Hepatocyte (in vitro differentiated cells): Measurements from ENCODE around the gene KASH5. TPM values are rescaled to one million over a fixed set of nuclear protein-coding genes. Genes with fewer than 3 reads are reported as not detected.
"Not testable (repeated sequence)": the region's sequence is repeated elsewhere in the genome, so short reads cannot be mapped to it uniquely, and the experiment has no call there.

Experiments
- DNase-seq: peaks from one replicate; pipeline ENCODE4 v3.0.0-alpha.2; 2016; ENCODE audit warnings: low spot score
- H2AFZ ChIP-seq: fragments of 200-600 bp; sonication (generic); 2 replicates; pipeline ENCODE4 v1.6.0; 2016; ENCODE audit warnings: antibody characterized with exemption, mild to moderate bottlenecking
- H3K27ac ChIP-seq: fragments of 200-600 bp; sonication (generic); 2 replicates; pipeline ENCODE4 v1.5.1; 2016; ENCODE audit warnings: mild to moderate bottlenecking
- H3K27me3 ChIP-seq: fragments of 200-600 bp; sonication (generic); 2 replicates; pipeline ENCODE4 v1.6.1; 2016
- H3K36me3 ChIP-seq: fragments of 200-600 bp; sonication (generic); replicated peaks from 2 replicates; pipeline ENCODE4 v1.5.1; 2016; ENCODE audit warnings: low read depth; ENCODE audit not compliant: insufficient read depth
- H3K4me1 ChIP-seq: fragments of 200-600 bp; sonication (generic); 2 replicates; pipeline ENCODE4 v1.5.1; 2016; ENCODE audit warnings: mild to moderate bottlenecking, moderate library complexity; ENCODE audit not compliant: insufficient read depth
- H3K4me2 ChIP-seq: fragments of 200-600 bp; sonication (generic); 2 replicates; pipeline ENCODE4 v1.6.0; 2016
- H3K4me3 ChIP-seq: fragments of 200-600 bp; sonication (generic); 2 replicates; pipeline ENCODE4 v1.5.1; 2016; ENCODE audit warnings: mild to moderate bottlenecking
- H3K79me2 ChIP-seq: fragments of 200-600 bp; sonication (generic); 2 replicates; pipeline ENCODE4 v1.6.0; 2017; ENCODE audit warnings: mild to moderate bottlenecking
- H3K9me2 ChIP-seq: fragments of 200-600 bp; sonication (generic); replicated peaks from 2 replicates; pipeline ENCODE4 v1.6.0; 2017; ENCODE audit warnings: mild to moderate bottlenecking; ENCODE audit not compliant: insufficient read depth
- H3K9me3 ChIP-seq: fragments of 200-600 bp; sonication (generic); 2 replicates; pipeline ENCODE4 v1.5.1; 2016; ENCODE audit warnings: low read depth, mild to moderate bottlenecking
- H4K20me1 ChIP-seq: fragments of 200-600 bp; sonication (generic); 2 replicates; pipeline ENCODE4 v1.6.0; 2016; ENCODE audit warnings: mild to moderate bottlenecking; ENCODE audit not compliant: insufficient read depth, poor library complexity, severe bottlenecking
- EZH2 ChIP-seq: fragments of 200-600 bp; sonication (generic); IDR thresholded peaks from 2 replicates; pipeline ENCODE4 v1.6.1; 2016; ENCODE audit warnings: antibody characterized with exemption, mild to moderate bottlenecking, borderline replicate concordance
- EZH2phosphoT487 ChIP-seq: fragments of 200-600 bp; sonication (generic); IDR thresholded peaks from one replicate; pipeline ENCODE4 v1.6.1; 2018; ENCODE audit warnings: antibody characterized with exemption, mild to moderate bottlenecking, low read depth, moderate library complexity; ENCODE audit not compliant: unreplicated experiment, severe bottlenecking
- WGBS: methylation state at CpG from one replicate; pipeline ENCODE4 v1.1.6; 2016; ENCODE audit warnings: low lambda C conversion rate; ENCODE audit errors: missing lambda C conversion rate; 5-methylcytosine and 5-hydroxymethylcytosine counted together
- polyA plus RNA-seq: library from polyadenylated mRNA; unstranded; fragments of >200 nt; fragmentation: Nextera tagmentation; extraction: Ambion mirVana; gene quantifications from 2 replicates; pipeline ENCODE4 v1.2.1, GENCODE V29; 2016
- total RNA-seq: library from RNA; depleted of rRNA; stranded (reverse); fragments of >200 nt; gene quantifications from 2 replicates; pipeline ENCODE4 v1.2.3, GENCODE V29; 2014
- TF ChIP-seq, protein P1 (sequence below): fragments of 200-600 bp; sonication (generic); IDR thresholded peaks from 2 replicates; pipeline ENCODE4 v1.5.1; 2016; ENCODE audit warnings: antibody characterized with exemption, mild to moderate bottlenecking; ENCODE audit not compliant: poor library complexity

The KASH5 gene
- total and polyA plus RNA-seq, 2 experiments from 2014 or later: not detected

DNA sequence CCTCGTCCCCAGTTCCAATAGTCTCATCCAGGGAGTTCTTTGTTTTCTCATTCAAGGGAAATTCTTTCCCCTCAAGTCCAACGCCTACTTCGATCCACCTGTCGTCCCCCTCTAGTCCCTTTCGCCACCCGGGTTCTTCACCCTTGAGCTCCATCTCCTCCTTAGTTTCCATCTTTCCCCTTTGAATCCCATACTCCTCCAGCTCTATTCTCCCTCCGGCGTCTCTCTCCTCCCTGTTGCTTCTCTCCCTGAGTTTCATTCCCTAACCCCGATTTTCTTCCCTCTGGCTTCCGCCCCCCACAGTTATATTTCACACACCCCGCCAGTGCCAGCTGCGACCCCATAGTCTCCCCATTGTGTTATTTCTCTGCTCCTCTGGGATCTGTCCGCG is 53.9 kb downstream of the KASH5 start:
- peak overlapping the region; percentile 95 for H3K4me2 ChIP-seq
- TF ChIP-seq EZH2phosphoT487: no peak
- TF ChIP-seq, protein P1, sequence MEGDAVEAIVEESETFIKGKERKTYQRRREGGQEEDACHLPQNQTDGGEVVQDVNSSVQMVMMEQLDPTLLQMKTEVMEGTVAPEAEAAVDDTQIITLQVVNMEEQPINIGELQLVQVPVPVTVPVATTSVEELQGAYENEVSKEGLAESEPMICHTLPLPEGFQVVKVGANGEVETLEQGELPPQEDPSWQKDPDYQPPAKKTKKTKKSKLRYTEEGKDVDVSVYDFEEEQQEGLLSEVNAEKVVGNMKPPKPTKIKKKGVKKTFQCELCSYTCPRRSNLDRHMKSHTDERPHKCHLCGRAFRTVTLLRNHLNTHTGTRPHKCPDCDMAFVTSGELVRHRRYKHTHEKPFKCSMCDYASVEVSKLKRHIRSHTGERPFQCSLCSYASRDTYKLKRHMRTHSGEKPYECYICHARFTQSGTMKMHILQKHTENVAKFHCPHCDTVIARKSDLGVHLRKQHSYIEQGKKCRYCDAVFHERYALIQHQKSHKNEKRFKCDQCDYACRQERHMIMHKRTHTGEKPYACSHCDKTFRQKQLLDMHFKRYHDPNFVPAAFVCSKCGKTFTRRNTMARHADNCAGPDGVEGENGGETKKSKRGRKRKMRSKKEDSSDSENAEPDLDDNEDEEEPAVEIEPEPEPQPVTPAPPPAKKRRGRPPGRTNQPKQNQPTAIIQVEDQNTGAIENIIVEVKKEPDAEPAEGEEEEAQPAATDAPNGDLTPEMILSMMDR: no peak
- no peak for TF ChIP-seq EZH2
- H3K9me2 ChIP-seq: no peaks in the 10 kb centered on the region
- no peaks in the 10 kb centered on the region for H4K20me1 ChIP-seq
- no peaks in the 10 kb centered on the region for H3K36me3 ChIP-seq
- DNase-seq: no peak
- no peak overlapping the region for H3K27ac ChIP-seq
- H3K79me2 ChIP-seq: no peaks in the 10 kb centered on the region
- H3K27me3 ChIP-seq: peaks cover 53% of the 10 kb centered on the region
- H3K9me3 ChIP-seq: no peaks in the 10 kb centered on the region
- peak overlapping the region; percentile 95 for H2AFZ ChIP-seq
- H3K4me1 ChIP-seq: peaks cover 3% of the 10 kb centered on the region
- no peak overlapping the region for H3K4me3 ChIP-seq
- 33% methylated on average over 12 of the region's 14 CpGs for WGBS

DNA sequence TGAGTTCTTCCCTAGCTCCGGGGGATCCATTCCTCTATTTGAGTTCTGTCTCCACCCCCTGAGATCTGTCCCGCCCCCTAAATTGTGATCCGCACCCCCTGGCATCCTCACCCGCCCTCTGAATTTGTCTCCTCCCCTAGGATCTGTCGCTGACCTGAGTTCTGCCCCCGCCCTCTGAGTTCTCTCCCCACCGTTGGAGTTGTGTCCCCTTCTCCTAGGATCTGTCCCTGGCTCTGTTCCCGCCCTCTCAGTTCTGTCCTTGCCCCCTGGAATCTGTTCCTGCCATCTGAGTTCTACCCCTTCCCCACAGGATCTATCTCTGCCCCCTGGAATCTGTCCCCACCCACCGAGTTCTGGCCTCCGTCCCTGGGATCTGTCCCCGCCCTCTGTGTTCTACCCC is 54.3 kb downstream of the KASH5 start:
- peaks cover 49% of the 10 kb centered on the region for H3K27me3 ChIP-seq
- H2AFZ ChIP-seq: peak overlapping the region; percentile 95
- no peaks in the 10 kb centered on the region for H3K9me2 ChIP-seq
- no peaks in the 10 kb centered on the region for H3K36me3 ChIP-seq
- WGBS: 6% methylated on average over 9 of the region's 11 CpGs
- no peaks in the 10 kb centered on the region for H3K79me2 ChIP-seq
- no peaks in the 10 kb centered on the region for H3K9me3 ChIP-seq
- H4K20me1 ChIP-seq: no peaks in the 10 kb centered on the region
- H3K4me2 ChIP-seq: peak overlapping the region; percentile 95
- no peak overlapping the region for H3K4me3 ChIP-seq
- H3K27ac ChIP-seq: no peak overlapping the region
- DNase-seq: no peak
- no peak for TF ChIP-seq EZH2phosphoT487
- H3K4me1 ChIP-seq: peaks cover 3% of the 10 kb centered on the region

DNA sequence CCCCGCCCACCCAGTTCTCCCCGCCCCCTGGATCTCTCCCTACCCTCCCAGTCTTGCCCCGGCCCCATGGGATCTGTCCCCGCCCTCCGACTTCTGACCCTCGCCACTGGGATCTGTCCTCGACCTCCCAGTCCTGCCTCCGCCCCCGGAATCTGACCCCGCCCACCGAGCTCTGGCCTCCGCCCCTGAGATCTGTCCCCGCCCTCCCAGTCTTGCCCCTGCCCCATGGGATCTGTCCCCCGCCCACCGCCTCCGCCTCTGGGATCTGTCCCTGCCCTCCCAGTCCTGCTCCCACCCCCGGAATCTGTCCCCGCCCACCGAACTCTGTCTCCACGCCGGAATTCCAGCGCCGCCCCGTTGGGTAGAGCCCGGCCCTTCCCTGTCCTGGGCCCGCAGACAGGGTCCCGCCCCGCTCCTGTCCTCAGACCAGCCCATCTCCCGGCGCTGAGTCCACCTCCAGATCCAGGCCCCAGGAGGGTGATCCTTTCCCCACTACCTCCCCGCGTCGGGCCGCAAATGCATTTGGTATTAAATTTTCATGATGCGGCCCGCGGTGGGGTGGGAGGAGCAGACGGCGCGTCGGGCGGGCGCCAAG is 54.8 kb downstream of the KASH5 start:
- TF ChIP-seq, protein P1: no peak
- TF ChIP-seq EZH2phosphoT487 (no peak), EZH2 (no peak)
- peak overlapping the region; percentile 70 for H3K27ac ChIP-seq
- WGBS: 3% methylated on average over 21 of the region's 43 CpGs
- peak overlapping the region; percentile 95 for H2AFZ ChIP-seq
- H3K4me3 ChIP-seq: peak overlapping the region; percentile 60
- peak overlapping the region; percentile 95 for H3K4me2 ChIP-seq
- no peaks in the 10 kb centered on the region for H3K9me3 ChIP-seq
- peaks cover 44% of the 10 kb centered on the region for H3K27me3 ChIP-seq
- no peaks in the 10 kb centered on the region for H3K36me3 ChIP-seq
- H3K4me1 ChIP-seq: peaks cover 3% of the 10 kb centered on the region
- no peaks in the 10 kb centered on the region for H4K20me1 ChIP-seq
- H3K9me2 ChIP-seq: no peaks in the 10 kb centered on the region
- DNase-seq: peak; percentile 95
- H3K79me2 ChIP-seq: no peaks in the 10 kb centered on the region

DNA sequence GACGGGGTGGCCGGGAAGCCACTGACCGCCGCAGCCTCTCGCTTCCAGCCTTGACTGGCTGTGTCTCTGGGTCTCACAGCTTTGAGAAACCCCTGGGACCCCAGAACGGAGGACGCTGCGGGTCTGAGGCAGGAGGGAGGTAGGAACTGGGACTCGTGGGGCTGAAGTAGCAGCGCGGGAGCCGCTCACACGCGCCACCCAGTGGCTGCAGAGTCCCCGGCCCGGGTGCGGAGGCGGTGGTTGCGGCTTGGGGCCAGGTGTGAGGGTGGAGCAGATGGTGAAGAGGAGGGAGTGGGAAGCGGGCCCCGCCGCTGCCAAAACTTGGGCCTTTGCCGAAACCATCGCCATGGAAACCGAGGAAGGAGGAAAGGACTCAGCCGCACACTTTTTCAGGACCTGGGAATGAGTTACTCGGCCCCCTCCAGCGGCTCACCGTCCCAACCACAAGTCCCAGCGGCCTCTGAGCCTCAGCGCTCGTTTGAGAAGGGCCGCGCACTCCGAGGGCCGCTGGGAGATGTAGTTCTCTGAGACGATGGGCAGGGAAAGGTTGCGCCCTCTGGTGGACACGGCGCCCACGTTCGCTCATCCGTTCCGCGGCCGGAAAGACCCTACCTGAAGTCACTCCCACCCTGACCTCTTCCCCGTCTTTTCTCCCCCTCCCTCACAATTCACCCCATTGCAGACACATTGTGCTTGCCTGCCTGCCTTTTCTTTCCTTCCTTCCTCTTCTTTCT is 55.5 kb downstream of the KASH5 start:
- Histone ChIP-seq H3K27me3 (peaks cover 37% of the 10 kb centered on the region), H2AFZ (peak overlapping the region; percentile 95), H3K9me2 (no peaks in the 10 kb centered on the region), H4K20me1 (no peaks in the 10 kb centered on the region), H3K9me3 (no peaks in the 10 kb centered on the region), H3K4me3 (peak overlapping the region; percentile 60), H3K4me1 (peaks cover 3% of the 10 kb centered on the region), H3K79me2 (no peaks in the 10 kb centered on the region), H3K4me2 (peak overlapping the region; percentile 95), H3K27ac (peak overlapping the region; percentile 70), H3K36me3 (no peaks in the 10 kb centered on the region)
- DNase-seq: peak; percentile 98
- TF ChIP-seq, protein P1: peak; percentile 81
- TF ChIP-seq EZH2phosphoT487: no peak
- 1% methylated on average over 45 of the region's 47 CpGs for WGBS

DNA sequence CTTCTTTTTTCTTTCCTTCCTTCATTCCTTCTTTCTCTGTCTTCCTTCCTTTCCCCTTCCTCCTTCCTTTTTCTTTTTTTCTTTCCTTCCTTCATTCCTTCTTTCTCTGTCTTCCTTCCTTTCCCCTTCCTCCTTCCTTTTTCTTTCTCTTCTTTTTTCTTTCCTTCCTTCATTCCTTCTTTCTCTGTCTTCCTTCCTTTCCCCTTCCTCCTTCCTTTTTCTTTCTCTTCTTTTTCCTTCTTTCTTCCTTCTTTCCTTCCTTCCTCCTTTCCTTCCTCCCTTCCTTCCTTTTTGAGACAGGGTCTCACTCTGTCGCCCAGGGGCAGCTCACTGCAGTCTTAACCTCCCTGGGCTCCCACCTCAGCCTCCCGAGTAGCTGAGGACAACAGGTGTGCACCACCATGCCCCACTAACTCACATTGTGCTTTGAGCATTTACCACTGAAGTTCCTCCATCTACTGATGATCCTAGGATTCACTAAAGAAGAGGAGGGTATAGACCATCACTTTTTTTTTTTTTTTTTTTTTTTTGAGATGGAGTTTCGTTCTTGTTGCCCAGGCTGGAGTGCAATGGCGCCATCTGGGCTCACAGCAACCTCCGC is 56.2 kb downstream of the KASH5 start:
- Histone ChIP-seq H3K27me3 (peaks cover 30% of the 10 kb centered on the region), H2AFZ (peak overlapping the region; percentile 25), H3K4me2 (peak overlapping the region; percentile 95)
- H3K4me1 ChIP-seq, H3K79me2 ChIP-seq, H3K4me3 ChIP-seq, DNase-seq, H3K9me3 ChIP-seq, H3K9me2 ChIP-seq, H4K20me1 ChIP-seq, H3K27ac ChIP-seq, H3K36me3 ChIP-seq: not testable (repeated sequence)
- WGBS: 83% methylated on average over 5 of the region's 5 CpGs
